Anterior cingulate cortex (tissue), 58 donors: ENCODE measurements around the gene RPN1.
A peak's percentile ranks its signal among the peaks of the same experiment; 100 is the strongest.
"Not testable (repeated sequence)": the region's sequence is repeated elsewhere in the genome, so short reads cannot be mapped to it uniquely, and the experiment has no call there.

Source experiments
- DNase-seq, 58 donors: peaks; one replicate each; lab custom pipeline; 2025; lab: John Stamatoyannopoulos, UW

The RPN1 gene

DNA sequence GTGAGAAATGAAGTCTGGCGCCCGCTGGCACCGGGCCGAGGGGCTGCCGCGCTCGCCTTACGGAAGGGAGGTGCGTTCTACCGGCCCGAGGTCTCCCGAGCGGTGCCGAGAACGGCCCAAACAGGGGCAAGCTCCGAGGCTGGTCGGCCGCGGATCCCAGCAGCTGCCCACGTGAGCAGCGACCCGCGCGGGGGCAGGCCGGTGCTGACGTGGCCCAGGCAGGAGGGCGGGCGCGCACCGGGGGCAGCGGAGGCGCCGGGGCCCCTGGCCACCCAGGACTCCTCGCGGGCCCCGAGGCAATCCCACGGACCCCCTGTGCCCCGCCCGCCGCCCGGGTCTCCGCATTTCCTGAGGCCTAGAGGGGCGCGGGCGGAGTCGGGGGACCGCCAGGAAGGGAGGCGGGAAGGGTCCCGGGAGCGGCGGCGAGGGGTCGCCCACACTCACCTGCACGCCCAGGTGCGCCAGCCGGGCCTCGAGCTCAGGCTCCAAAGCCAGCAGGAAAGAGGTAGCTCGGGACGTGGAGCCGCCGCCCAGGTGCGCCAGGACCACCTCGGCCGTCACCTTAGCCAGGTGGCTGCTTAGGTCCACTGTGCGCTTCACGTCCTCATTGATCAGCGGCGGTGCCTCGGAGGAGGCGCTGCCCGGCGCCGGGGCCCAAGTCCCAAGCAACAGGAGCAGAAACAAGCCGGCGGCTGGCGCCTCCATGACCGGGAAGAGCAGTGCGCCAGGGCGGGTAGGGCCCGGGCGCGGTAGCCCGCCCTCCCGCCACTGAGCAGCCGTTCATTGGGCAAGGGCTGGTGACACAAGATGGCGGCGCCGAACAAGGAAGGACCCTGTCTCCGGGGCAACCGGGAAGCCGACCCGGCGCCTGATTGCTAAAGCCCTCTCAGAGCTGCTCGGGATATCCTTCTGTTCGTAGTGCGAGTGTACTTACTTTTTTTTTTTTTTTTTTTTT is at the start of gene RPN1:
TSS of gene RPN1 (minus strand) at position 723 of the 955 bp plus-strand sequence. CDS start at position 705, 18 bp downstream.
- DNase-seq = peak; percentile 42 to 96 (median 88)

DNA sequence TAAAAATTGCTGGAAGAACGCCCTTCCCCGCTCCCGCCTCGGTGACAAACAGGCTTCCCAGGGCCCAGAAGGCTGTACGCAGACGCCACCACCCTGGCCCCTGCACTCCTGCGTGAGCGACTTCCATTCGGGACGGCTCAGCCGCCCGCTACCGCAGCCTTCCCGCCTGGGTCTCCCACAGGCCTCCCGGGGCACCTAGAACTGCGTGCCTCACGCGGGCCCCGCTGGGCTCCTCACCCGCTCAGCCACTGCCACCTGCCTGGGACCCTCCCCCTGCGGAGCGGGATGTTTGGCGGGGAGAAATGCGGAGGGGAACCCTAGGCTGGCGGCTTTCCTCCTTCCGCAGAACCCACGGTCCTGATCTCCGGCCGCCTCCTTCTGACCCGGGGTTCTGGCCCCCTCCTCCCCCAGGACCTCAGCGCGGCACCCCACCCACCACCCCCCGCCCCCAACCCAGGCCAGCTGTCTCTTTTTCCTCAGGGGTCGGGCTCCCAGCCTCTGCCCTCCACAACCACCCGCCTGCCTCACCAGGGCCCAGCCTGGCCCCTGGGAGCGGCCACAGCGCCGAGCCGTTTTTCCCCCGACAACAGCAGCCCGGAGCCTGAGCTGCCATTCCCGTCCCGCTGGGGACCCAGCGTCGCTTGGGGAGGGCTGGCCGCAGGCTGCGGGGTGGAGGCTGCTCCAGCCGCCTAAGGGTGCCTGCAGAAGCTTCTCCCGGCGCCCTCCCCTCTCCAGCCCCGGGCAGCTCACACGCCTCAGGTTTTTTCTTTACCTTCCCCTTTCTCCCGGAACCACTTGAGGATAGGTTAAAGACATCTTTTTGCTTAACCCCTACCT is 47.8 kb upstream of the RPN1 start:
- DNase-seq = peak in 45 of 58 donors; percentile 3 to 59 (median 35)

DNA sequence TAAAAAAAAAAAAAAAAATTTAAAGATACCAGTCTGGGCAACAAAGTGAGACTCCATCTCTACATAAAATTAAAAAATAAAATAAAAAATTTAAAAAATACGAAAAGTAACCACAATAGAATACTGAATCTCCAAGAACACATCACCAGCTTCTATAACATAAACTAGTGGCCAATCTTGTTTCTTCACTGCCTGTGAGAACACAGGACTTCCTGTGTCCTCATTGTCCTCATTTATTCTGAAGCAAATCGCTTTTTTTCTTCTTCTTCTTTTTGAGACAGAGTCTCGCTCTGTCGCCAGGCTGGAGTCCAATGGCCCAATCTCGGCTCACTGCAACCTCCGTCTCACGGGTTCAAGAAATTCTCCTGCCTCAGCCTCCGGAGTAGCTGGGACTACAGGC is 46.7 kb upstream of the RPN1 start:
- no peak for DNase-seq

DNA sequence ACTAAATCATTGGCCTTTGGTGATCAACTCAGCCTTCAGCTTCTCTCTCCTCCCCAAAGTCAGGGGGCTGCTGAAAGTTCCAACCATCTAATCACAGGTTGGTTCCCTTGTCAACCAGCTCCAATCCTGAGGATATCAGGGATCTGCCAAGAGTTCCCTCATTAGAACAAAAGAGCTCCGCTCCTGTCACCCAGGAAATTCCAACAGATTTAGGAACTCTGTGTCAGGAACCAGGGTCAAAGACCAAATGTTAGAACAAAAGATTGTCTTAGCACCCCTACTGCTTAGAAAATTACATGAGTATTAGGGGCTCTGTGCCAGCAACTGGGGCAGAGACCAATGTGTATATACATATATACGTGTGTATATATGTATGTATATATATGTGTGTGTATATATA is 43.1 kb upstream of the RPN1 start:
- no peak for DNase-seq

DNA sequence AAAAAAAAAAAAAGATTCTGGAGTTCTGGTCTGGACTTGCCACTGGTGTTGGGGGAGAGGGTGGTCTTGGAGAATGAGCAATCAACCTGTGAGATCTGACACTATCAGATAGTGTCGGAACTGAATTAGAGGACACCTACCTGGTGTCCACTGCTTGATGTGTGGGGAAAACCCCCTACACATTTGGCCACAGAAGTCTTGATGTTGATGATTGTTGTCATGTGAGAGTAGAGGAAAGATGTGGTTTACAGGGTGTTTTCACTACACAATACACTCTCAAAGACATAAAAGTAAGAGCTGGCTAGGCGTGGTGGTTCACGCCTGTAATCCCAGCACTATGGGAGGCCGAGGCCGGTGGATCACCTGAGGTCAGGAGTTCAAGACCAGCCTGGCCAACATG is 38.4 kb upstream of the RPN1 start:
- DNase-seq = no peak

DNA sequence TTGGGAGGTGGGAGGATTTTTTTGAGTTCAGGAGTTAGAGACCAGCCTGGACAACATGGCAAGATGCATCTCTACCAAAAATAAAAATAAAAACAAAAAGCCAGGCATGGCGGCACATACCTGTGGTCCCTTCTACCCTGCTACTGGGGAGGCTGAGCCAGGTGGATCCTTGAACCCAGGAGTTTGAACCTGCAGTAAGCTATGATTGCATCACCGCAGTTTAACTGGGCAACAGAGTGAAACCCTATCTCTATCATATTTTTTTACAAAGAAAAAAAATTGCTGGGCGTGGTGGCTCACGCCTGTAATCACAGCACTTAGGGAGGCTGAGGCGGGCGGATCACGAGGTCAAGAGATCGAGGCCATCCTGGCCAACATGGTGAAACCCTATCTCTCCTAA is 35.8 kb upstream of the RPN1 start:
- no peak for DNase-seq

DNA sequence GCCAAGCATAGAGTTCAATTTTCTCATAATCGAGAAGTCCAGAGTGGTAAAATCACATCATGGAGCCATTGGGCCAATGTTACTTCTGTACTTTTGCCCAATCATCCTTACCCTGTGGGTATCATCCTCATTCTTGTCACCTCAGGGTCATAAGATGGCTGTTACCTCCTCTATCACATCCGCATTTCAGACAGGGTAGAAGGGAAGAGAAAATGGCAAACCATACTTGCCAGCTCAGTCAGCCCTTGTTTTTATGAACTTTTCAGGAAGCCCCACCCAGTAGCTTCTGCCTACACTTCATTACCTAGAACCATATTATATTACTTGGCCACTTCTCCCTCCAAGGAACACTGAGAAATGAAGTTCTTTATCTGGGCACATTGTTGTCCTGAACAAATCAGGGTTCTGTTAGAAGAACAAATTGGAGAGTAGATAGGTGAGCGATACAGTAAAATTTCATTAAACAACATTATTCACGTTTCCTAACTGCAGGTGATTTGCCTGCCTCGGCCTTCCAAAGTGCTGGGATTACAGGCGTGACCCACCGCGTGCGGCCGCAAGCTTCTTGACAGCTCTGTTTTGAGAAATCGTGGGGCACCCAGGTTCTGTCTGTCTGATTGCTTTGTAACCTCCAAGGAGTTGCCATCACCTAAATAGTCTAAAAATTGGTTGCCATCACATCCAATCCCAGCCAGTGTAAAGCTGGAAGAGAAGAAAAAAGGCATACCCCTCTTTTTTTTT is 34.5 kb upstream of the RPN1 start:
- DNase-seq = no peak

DNA sequence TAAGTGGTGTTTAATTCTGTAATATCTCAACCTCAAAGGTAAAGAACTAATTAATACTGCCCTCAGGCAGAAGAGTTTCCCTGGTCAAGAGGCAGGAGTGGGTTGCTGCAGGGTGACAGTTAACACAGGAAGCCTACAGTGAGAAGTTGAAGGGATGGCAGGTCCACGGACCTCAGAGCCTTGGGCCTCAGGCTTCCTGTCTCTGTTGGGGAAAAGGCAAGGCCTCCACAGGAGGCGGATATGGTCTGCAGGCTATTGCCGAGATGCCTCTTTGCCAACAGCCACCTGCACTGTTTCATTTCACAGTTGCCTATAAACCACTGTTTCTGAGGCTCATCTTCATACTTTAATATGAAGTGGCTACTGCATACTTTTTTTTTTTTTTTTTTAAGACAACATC is 33.3 kb upstream of the RPN1 start:
- DNase-seq = no peak

DNA sequence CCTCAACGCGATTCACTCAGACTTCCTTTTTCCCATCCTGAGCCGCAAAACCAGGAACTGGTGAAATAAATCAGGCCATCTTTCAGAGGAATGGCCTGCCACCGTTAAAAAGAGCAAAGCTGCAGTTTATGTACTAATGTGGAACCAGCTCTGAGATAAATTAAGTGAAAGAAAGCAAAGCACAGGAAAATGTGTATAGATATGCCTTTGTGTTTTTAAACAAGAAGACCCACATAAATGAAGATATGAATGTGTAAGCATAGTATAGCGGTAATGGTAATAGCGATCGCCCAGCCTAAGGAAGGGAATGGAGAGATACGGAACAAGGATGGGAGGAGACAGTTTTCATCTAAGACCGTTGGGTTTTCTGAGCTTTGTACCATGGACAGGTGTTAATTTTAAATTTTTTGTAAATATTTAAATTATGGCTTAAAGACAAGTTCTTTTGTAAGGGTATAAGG is 30.8 kb upstream of the RPN1 start:
- no peak for DNase-seq

DNA sequence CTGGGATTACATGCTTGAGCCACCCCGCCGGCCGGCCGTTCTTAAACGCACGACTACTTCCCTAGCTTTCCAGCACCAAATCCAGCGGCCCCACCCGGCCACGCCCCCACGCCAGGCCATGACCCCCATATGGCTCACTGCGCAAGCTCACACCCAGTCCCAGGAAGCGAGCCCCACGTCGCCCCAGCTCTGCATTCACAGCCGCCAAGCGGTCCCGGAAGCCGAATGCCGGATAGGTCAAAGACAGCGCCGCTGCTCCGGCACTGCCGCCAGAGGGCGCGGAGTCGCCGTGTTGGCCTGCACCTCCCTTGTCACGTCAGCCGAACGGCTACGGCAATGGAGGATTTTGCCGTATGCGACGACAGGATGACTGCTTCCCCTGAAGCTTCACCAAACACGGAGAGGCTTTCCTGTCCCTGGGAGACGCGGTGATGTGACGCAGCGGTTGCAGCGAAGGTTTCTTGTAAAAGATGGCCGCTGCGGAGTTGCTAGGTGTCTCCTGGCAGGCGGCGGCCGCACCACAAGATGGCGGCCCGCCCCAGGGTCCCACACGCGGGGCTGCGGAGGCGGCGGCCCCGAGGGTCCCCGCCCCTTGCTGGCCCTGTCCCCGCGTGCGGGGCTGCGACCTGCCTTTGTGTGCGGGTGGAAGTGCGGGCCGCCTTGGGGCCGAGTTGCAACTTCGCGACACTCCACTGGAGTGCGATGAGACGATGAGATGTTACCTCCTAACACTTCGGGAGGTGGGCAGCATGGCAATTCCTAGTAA is 30.2 kb upstream of the RPN1 start:
- DNase-seq = peak; percentile 83 to 100 (median 97)

DNA sequence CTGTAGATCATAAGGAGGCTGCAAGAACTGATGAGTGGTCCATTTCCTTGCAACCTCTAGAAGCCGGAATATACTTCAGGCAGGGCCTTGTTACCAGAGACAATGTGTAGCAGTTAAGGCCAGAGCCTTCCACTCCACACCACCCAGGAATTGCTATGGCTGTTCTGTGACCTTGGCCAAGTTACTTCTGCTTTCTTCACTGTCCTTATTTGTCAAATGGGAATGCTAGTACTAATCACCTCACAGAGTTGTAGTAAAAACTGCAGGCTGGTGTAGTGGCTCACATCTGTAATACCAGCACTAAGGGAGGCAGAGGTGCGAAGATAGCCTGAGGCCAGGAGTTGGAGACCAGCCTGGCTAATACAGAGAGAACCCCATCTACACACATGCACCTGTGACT is 28.7 kb upstream of the RPN1 start:
- DNase-seq = no peak

DNA sequence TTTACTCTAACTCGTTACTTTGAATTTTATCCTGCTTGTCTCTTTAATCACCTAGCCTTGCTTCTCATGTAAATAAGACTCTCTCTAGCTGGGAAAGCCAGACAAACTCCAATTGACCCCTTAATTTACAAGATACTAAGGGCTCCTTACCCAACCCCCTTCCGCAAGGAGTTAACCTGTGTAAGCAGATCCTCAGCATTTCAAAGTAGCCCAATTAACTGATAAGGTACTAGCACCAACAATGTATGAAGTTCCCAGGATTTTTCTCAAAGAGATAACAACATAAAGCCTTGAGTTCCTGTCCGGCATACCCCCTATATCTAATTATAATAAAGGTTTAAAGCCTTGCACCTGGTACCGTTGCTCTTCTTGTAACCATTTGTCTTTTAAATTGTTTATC is 25.2 kb upstream of the RPN1 start:
- not testable (repeated sequence) for DNase-seq

DNA sequence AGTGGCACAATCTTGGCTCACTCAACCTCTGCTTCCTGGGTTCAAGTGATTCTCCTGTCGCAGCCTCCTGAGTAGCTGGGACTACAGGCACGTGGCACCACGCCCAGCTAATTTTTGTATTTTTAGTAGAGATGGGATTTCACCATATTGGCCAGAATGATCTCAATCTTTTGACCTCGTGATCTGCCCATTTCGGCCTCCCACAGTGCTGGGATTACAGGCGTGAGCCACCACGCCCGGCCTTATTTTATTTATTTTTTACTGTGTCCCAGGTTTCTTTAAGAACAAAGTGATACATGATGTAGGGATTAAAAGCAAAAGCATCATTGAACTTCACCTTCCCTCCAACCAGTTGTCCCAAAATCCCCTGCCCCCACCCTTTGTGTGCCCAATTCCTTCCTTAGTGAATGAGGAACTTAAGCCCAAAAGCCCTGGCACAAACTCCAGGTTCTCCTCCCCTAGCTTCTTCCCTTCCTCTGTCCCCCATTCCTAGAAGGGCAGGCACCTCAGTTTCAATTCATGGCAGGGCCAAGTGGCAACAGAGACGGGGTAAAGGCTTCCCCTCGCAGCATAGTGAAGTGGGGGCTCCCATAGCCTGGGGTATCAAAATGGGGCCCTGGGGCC is 23.7 kb upstream of the RPN1 start:
- no peak for DNase-seq

DNA sequence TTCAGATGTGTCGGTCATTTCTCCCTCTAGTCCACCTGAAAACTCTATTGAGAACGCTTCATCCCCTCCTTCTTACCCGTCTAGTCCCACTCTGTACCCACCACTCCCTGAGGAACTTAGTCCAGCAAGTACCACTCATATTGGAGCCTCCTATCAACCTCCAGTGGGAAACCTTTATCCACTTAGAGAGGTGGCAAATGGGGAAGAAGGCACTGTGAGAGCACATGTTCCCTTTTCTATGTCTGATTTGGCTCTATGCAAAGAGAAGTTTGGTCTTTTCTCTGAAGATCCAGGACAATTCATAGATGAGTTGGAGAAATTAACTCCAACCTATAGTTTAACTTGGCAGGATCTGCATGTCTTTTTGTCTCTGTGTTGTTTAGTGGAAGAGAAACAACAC is 17.0 kb upstream of the RPN1 start:
- DNase-seq = no peak

DNA sequence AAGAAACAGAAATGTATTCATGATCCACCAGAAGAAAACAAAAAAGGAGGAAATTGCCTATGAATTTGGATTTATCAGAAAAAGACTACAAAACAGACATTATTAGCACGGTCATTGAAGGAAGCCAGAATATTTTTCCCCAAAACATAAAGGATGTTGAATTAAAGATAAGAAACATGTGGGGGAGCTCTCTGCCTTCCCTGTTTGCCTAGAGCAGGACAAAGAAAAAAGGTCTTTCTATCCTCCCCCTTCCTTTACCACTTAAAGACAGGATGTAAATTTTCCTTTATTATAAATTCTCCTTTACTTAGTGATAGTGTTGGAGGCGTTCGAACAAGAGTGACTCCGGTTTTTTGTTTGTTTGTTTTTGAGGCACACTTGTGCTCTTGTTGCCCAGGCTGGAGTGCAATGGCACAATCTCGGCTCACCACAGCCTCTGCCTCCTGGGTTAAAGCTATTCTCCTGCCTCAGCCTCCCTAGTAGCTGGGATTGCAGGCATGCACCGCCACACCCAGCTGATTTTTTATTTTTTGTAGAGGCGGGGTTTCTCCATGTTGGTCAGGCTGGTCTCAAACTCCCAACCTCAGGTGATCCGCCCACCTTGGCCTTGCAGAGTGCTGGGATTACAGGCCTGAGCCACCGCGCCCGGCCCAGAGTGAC is 14.9 kb upstream of the RPN1 start:
- DNase-seq = no peak

DNA sequence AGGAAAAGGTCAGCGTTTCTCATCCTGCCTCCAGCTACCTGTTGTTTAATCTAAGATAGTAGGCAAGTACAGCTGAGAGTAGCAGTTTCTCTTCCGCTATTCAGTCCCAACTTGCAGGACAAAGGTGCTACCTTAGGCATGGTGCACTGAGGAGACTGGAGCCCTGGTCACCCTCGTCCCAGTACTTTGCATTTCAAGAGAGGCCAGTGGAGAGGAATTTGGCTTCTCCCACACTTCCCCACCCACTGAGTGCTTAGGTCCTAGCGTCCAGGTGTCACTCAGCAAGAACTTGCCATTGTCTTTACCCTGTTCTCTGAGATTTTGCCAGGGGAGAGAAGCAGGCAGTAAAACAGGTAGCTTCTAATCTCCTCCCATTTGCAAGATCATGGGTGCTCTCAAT is 12.5 kb upstream of the RPN1 start:
- no peak for DNase-seq

DNA sequence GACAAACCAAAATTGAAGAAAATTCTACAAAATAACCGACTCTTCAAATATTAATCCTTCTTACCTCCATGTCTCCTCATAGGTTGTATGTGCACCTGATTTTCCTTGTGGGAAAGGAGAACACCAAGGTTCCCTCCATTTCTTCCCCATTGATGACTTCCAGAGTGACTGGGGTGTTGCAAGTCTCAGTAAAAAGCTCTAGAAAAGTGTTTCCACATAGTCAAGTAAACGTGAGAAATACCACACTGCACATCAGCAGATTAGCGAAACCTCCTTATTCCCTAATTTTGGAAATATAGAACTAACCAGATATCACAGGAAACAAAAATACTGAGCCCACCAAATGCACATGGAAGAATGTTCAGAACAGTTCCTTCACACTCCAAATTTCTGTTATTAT is 4.9 kb upstream of the RPN1 start:
- DNase-seq = no peak

DNA sequence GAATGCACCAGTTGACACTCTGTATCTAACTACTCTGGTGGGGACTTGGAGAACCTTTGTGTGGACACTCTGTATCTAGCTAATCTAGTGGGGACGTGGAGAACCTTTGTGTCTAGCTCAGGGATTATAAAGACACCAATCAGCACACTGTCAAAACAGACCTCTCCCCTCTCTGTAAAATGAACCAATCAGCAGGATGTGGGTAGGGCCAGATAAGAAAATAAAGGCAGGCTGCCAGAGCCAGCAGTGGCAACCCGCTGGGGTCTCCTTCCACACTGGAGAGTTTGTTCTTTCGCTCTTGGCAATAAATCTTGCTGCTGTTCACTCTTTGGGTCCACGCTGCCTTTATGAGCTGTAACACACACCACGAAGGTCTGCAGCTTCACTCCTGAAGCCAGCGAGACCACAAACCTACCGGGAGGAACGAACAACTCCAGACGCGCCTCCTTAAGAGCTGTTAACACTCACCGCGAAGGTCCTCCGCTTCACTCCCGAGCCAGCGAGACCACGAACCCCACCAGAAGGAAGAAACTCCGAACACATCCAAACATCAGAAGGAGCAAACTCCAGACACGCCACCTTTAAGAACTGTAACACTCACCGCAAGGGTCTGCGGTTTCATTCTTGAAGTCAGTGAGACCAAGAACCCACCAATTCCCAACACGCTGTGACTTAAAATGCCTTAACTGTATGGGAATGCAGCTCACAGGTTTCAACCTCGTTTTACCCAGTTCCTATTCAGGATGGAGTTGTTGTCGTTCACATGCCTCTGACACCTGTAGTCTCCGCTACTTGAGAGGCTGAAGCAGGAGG is 3.6 kb upstream of the RPN1 start:
- not testable (repeated sequence) for DNase-seq
